B cell (primary cell): Measurements from ENCODE around the gene POU5F1. TPM values are rescaled to one million over a fixed set of nuclear protein-coding genes. Genes with fewer than 3 reads are reported as not detected.
"Not testable (repeated sequence)": the region's sequence is repeated elsewhere in the genome, so short reads cannot be mapped to it uniquely, and the experiment has no call there.

Experiments
- ATAC-seq: fragments of 200-7000 bp; cut with Tn5 transposase; one replicate; pipeline ENCODE4 v1.10.0; 2021; ENCODE audit warnings: low read depth, mild to moderate bottlenecking, moderate number of reproducible peaks, moderate library complexity
- CTCF ChIA-PET: fragments of 350-600 bp; sonication (Branson Sonifier 250); formaldehyde crosslinking; loops from one replicate; lab custom pipeline; 2021; ENCODE audit warnings: antibody characterized with exemption, inconsistent platforms; lab: Charles Lee
- POLR2A ChIA-PET: fragments of 350-600 bp; sonication (Branson Sonifier 250); formaldehyde crosslinking; loops from one replicate; lab custom pipeline; 2021; ENCODE audit warnings: antibody characterized with exemption; lab: Charles Lee
- DNase-seq: peaks from one replicate; pipeline ENCODE4 v3.0.0; 2013
- H2AFZ ChIP-seq: 2 replicates; pipeline ENCODE4 v1.6.1; 2012; ENCODE audit warnings: mild to moderate bottlenecking, low read depth, low read length; ENCODE audit not compliant: insufficient read depth, poor library complexity, severe bottlenecking
- H3K27ac ChIP-seq, 2 donors: 1 replicate in 1 of 2; 2 replicates in 1 of 2; pipeline ENCODE4 v1.5.1; 2012 to 2013; ENCODE audit warnings: low read length in 2 of 2, mild to moderate bottlenecking in 2 of 2, moderate library complexity in 1 of 2
- H3K27me3 ChIP-seq, 4 experiments: fragments of 200-600 bp in 1 of 4; sonication (generic) in 1 of 4; replicated peaks in 1 of 4; 1 replicate in 2 of 4; 2 replicates in 2 of 4; pipeline versions ENCODE4 v1.6.1 to v1.7.0; 2013 to 2016; ENCODE audit warnings: low read length in 3 of 4, mild to moderate bottlenecking in 2 of 4, mixed read lengths in 1 of 4, moderate library complexity in 1 of 4; ENCODE audit not compliant: insufficient read depth in 4 of 4, control insufficient read depth in 3 of 4; ENCODE audit errors: control extremely low read depth in 1 of 4
- H3K36me3 ChIP-seq, 2 experiments: replicated peaks in 1 of 2; 1 replicate in 1 of 2; 2 replicates in 1 of 2; pipeline versions ENCODE4 v1.6.1 to v1.7.1; 2013; ENCODE audit warnings: low read length in 1 of 2; ENCODE audit not compliant: insufficient read depth in 2 of 2, control insufficient read depth in 1 of 2; ENCODE audit errors: control extremely low read depth in 1 of 2, extremely low read depth in 1 of 2
- H3K4me1 ChIP-seq, 2 donors: fragments of 200-600 bp in 1 of 2; sonication (generic) in 1 of 2; 1 replicate in 1 of 2; 2 replicates in 1 of 2; pipeline versions ENCODE4 v1.5.1 to v1.6.1; 2013 to 2017; ENCODE audit warnings: low read length in 2 of 2; ENCODE audit not compliant: control insufficient read depth in 2 of 2, insufficient read depth in 2 of 2
- H3K4me2 ChIP-seq: replicated peaks from 2 replicates; pipeline ENCODE3; 2012; ENCODE audit warnings: mild to moderate bottlenecking, low read depth, low read length; ENCODE audit not compliant: poor library complexity, severe bottlenecking
- H3K4me3 ChIP-seq, 5 experiments: fragments of 200-600 bp in 1 of 5; sonication (generic) in 1 of 5; 1 replicate in 3 of 5; 2 replicates in 2 of 5; pipeline versions ENCODE4 v1.5.1 to v1.7.0; 2011 to 2016; ENCODE audit warnings: low read length in 4 of 5, mild to moderate bottlenecking in 4 of 5, low read depth in 2 of 5, control low read depth in 1 of 5, moderate library complexity in 1 of 5; ENCODE audit not compliant: insufficient read depth in 1 of 5; ENCODE audit errors: control extremely low read depth in 1 of 5, extremely low read depth in 1 of 5
- H3K79me2 ChIP-seq: fragments of 200-600 bp; sonication (generic); one replicate; pipeline ENCODE4 v1.6.0; 2016; ENCODE audit warnings: low read length; ENCODE audit not compliant: control insufficient read depth, insufficient read depth
- H3K9ac ChIP-seq: fragments of 200-600 bp; sonication (generic); 2 replicates; pipeline ENCODE4 v1.6.1; 2017; ENCODE audit warnings: mild to moderate bottlenecking, low read length, moderate library complexity
- H3K9me3 ChIP-seq, 3 donors: one replicate each; pipeline versions ENCODE4 v1.6.1 to v1.7.1; 2013; ENCODE audit warnings: low read length in 2 of 3; ENCODE audit not compliant: control insufficient read depth in 2 of 3, insufficient read depth in 1 of 3; ENCODE audit errors: control extremely low read depth in 1 of 3
- H4K20me1 ChIP-seq: 2 replicates; pipeline ENCODE4 v1.6.0; 2012; ENCODE audit warnings: mild to moderate bottlenecking, low read length; ENCODE audit not compliant: insufficient read depth, control insufficient read depth, poor library complexity, severe bottlenecking
- H3K27ac Mint-ChIP-seq: one replicate; pipeline ENCODE4 v1.8.0; 2021; ENCODE audit warnings: mixed read lengths
- H3K27me3 Mint-ChIP-seq: one replicate; pipeline ENCODE4 v1.8.0; 2021; ENCODE audit warnings: mixed read lengths
- H3K4me1 Mint-ChIP-seq: one replicate; pipeline ENCODE4 v1.8.0; 2021; ENCODE audit warnings: mixed read lengths
- H3K4me3 Mint-ChIP-seq: one replicate; pipeline ENCODE4 v1.8.0; 2021; ENCODE audit warnings: mixed read lengths
- H3K9me3 Mint-ChIP-seq: one replicate; pipeline ENCODE4 v1.8.0; 2022; ENCODE audit warnings: mixed read lengths; ENCODE audit not compliant: insufficient read depth
- CTCF ChIP-seq: fragments of 200-600 bp; IDR thresholded peaks from one replicate; pipeline ENCODE4 v1.8.0; 2022; ENCODE audit warnings: antibody characterized with exemption, mild to moderate bottlenecking
- EZH2 ChIP-seq: IDR thresholded peaks from 2 replicates; pipeline ENCODE4 v1.6.1; 2012; ENCODE audit warnings: borderline replicate concordance, low read depth, mild to moderate bottlenecking, moderate library complexity, low read length; ENCODE audit not compliant: insufficient read depth, poor library complexity, severe bottlenecking
- WGBS: methylation state at CpG from one replicate; pipeline ENCODE4 v1.1.5; 2013; ENCODE audit warnings: missing lambda C conversion rate; ENCODE audit not compliant: insufficient coverage; 5-methylcytosine and 5-hydroxymethylcytosine counted together
- intact Hi-C: fragments of 100-400 bp; cut with micrococcal nuclease; formaldehyde crosslinking; loops from one replicate; pipeline ENCODE4 v1.10.0; 2022
- polyA plus RNA-seq: library from polyadenylated mRNA; depleted of rRNA; stranded (reverse); fragments of >200 nt; gene quantifications from 2 replicates; pipeline ENCODE4 v1.2.3, GENCODE V29; 2012
- total RNA-seq, 2 donors: library from RNA; stranded (reverse); fragments of 120-200 nt in 1 of 2; gene quantifications; 1 replicate in 1 of 2; 2 replicates in 1 of 2; pipeline versions ENCODE4 v1.2.3 to v1.2.4, GENCODE V29; 2013 to 2022

POU5F1 gene
- total and polyA plus RNA-seq, 2 donors (not counting 1 experiment from before 2014, with no cell fraction given): 0.76 to 0.88 TPM

GRCh38 chr6:31190488-31190887 is 20.0 kb upstream of the POU5F1 start:
- H3K27ac ChIP-seq: no peak overlapping the region
- no peaks in the 10 kb centered on the region for H3K27me3 ChIP-seq
- no peak overlapping the region for H3K9ac ChIP-seq
- Mint-ChIP-seq H3K9me3 (no peaks in the 10 kb centered on the region), H3K27me3 (no peaks in the 10 kb centered on the region), H3K4me3 (no peak overlapping the region), H3K4me1 (peaks cover 32% of the 10 kb centered on the region), H3K27ac (no peak overlapping the region)
- H3K4me3 ChIP-seq: no peak overlapping the region
- CTCF ChIA-PET: interaction anchor here (0.6 to 9.6 kb wide), 3 partner anchors 56 to 190 kb away, joined by 3 to 210 read pairs (median 133); partner anchors contain the start of gene PSORS1C2
- peaks cover 0 to 6% of the 10 kb centered on the region in 2 experiments for H3K36me3 ChIP-seq
- ATAC-seq (no peak), DNase-seq (no peak)
- H3K4me1 ChIP-seq: peaks cover 6 to 15% of the 10 kb centered on the region in 2 donors
- 81% methylated on average over 4 of the region's 4 CpGs for WGBS
- no peak overlapping the region for H3K4me2 ChIP-seq
- no peak for TF ChIP-seq EZH2
- no peak for TF ChIP-seq CTCF
- POLR2A ChIA-PET: no interaction called here
- H3K79me2 ChIP-seq: no peaks in the 10 kb centered on the region
- intact Hi-C loops: no loop called here
- H2AFZ ChIP-seq: no peak overlapping the region
- no peaks in the 10 kb centered on the region for H3K9me3 ChIP-seq
- peaks cover 10% of the 10 kb centered on the region for H4K20me1 ChIP-seq

- ATAC-seq, H3K79me2 ChIP-seq, H2AFZ ChIP-seq, POLR2A ChIA-PET, H3K27me3 ChIP-seq, H3K4me2 ChIP-seq, intact Hi-C loops, H4K20me1 ChIP-seq, H3K9me3 ChIP-seq, H3K4me3 Mint-ChIP-seq, H3K27ac ChIP-seq, H3K9ac ChIP-seq, H3K4me3 ChIP-seq, H3K27me3 Mint-ChIP-seq, DNase-seq, H3K27ac Mint-ChIP-seq, H3K36me3 ChIP-seq, H3K9me3 Mint-ChIP-seq: not testable (repeated sequence)
- CTCF ChIA-PET: interaction anchor here (2.0 kb wide), 1 partner anchor 178 kb away, joined by 4 read pairs; no protein-coding TSS in a partner anchor
- H3K4me1 ChIP-seq: peaks cover 6 to 15% of the 10 kb centered on the region in 2 donors
- WGBS: no CpG with 5 or more reads among the region's 3 CpGs
- peaks cover 25% of the 10 kb centered on the region for H3K4me1 Mint-ChIP-seq
These were observed 18.7 kb upstream of the POU5F1 start for GRCh38 chr6:31189223-31189622.
